Measurements from ENCODE around the gene SCN2B. TPM values are rescaled to one million over a fixed set of nuclear protein-coding genes. Genes with fewer than 3 reads are reported as not detected.

SCN2B gene
- total RNA-seq, 1 donor from 2014 or later, result 2.8 TPM

GRCh38 chr11:118138839-118139420 is 37.5 kb downstream of the SCN2B start:
- H3K27me3 Mint-ChIP-seq, result peaks cover 74% of the 10 kb centered on the region
- no peak for TF ChIP-seq CTCF (conservative IDR thresholded peaks at IDR 0.05)
- H3K4me1 Mint-ChIP-seq (ENCODE audit: unreplicated experiment), result no peaks in the 10 kb centered on the region
- no peak for DNase-seq (ENCODE audit: extremely low spot score, unreplicated experiment)
- no peak overlapping the region for H3K4me3 Mint-ChIP-seq
- no peaks in the 10 kb centered on the region for H3K36me3 Mint-ChIP-seq
- H3K27ac Mint-ChIP-seq, result no peak overlapping the region
- no peaks in the 10 kb centered on the region for H3K9me3 Mint-ChIP-seq

GRCh38 chr11:118136801-118137200 is 39.6 kb downstream of the SCN2B start:
- Mint-ChIP-seq H3K27ac (no peak overlapping the region), H3K4me3 (no peak overlapping the region), H3K4me1 (ENCODE audit: unreplicated experiment) (no peaks in the 10 kb centered on the region), H3K36me3 (no peaks in the 10 kb centered on the region), H3K27me3 (peaks cover 56% of the 10 kb centered on the region), H3K9me3 (no peaks in the 10 kb centered on the region)
- DNase-seq (ENCODE audit: extremely low spot score, unreplicated experiment), result no peak
- TF ChIP-seq CTCF (conservative IDR thresholded peaks at IDR 0.05), result no peak

GRCh38 chr11:118136341-118136740 is 40.1 kb downstream of the SCN2B start:
- no peak for DNase-seq (ENCODE audit: extremely low spot score, unreplicated experiment)
- Mint-ChIP-seq H3K27ac (no peak overlapping the region), H3K9me3 (no peaks in the 10 kb centered on the region), H3K4me3 (no peak overlapping the region), H3K27me3 (peaks cover 51% of the 10 kb centered on the region), H3K4me1 (ENCODE audit: unreplicated experiment) (no peaks in the 10 kb centered on the region), H3K36me3 (no peaks in the 10 kb centered on the region)
- no peak for TF ChIP-seq CTCF (conservative IDR thresholded peaks at IDR 0.05)

- Mint-ChIP-seq H3K9me3 (no peaks in the 10 kb centered on the region), H3K36me3 (no peaks in the 10 kb centered on the region), H3K4me3 (no peak overlapping the region), H3K27ac (no peak overlapping the region), H3K4me1 (ENCODE audit: unreplicated experiment) (no peaks in the 10 kb centered on the region), H3K27me3 (peaks cover 47% of the 10 kb centered on the region)
- TF ChIP-seq CTCF (conservative IDR thresholded peaks at IDR 0.05), result no peak
- no peak for DNase-seq (ENCODE audit: extremely low spot score, unreplicated experiment)
Observed at GRCh38 chr11:118135796-118136165, 40.7 kb downstream of the SCN2B start.

GRCh38 chr11:118135051-118135795 is 41.2 kb downstream of the SCN2B start:
- Mint-ChIP-seq H3K9me3 (no peaks in the 10 kb centered on the region), H3K4me1 (ENCODE audit: unreplicated experiment) (no peaks in the 10 kb centered on the region), H3K36me3 (no peaks in the 10 kb centered on the region), H3K4me3 (no peak overlapping the region), H3K27ac (no peak overlapping the region), H3K27me3 (peaks cover 42% of the 10 kb centered on the region)
- no peak for DNase-seq (ENCODE audit: extremely low spot score, unreplicated experiment)
- TF ChIP-seq CTCF (conservative IDR thresholded peaks at IDR 0.05), result no peak

Measured in type B pancreatic cell (in vitro differentiated cells).